Measurements from ENCODE around the gene SPIRE2. TPM values are rescaled to one million over a fixed set of nuclear protein-coding genes. Genes with fewer than 3 reads are reported as not detected.

Gene SPIRE2
- total and polyA plus RNA-seq, 2 donors (not counting 1 experiment from before 2014, with no cell fraction given): 0.98 to 2.0 TPM

GRCh38 chr16:89844739-89845339 lies 16.6 kb downstream of the SPIRE2 start:
- TF ChIP-seq, protein P1, sequence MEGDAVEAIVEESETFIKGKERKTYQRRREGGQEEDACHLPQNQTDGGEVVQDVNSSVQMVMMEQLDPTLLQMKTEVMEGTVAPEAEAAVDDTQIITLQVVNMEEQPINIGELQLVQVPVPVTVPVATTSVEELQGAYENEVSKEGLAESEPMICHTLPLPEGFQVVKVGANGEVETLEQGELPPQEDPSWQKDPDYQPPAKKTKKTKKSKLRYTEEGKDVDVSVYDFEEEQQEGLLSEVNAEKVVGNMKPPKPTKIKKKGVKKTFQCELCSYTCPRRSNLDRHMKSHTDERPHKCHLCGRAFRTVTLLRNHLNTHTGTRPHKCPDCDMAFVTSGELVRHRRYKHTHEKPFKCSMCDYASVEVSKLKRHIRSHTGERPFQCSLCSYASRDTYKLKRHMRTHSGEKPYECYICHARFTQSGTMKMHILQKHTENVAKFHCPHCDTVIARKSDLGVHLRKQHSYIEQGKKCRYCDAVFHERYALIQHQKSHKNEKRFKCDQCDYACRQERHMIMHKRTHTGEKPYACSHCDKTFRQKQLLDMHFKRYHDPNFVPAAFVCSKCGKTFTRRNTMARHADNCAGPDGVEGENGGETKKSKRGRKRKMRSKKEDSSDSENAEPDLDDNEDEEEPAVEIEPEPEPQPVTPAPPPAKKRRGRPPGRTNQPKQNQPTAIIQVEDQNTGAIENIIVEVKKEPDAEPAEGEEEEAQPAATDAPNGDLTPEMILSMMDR (IDR thresholded peaks at IDR 0.05): no peak
- TF ChIP-seq EZH2 (IDR thresholded peaks at IDR 0.05; ENCODE audit: borderline replicate concordance, insufficient read depth, low read depth, low read length, poor library complexity, severe bottlenecking): no peak
- no peak for DNase-seq
- H3K79me2 ChIP-seq (ENCODE audit: control insufficient read depth, insufficient read depth, low read length): no peaks in the 10 kb centered on the region
- intact Hi-C loops (cut with micrococcal nuclease): no loop called here
- Mint-ChIP-seq H3K4me1 (peaks cover 13% of the 10 kb centered on the region), H3K27ac (no peak overlapping the region), H3K27me3 (peaks cover 3% of the 10 kb centered on the region), H3K9me3 (ENCODE audit: insufficient read depth) (no peaks in the 10 kb centered on the region), H3K4me3 (peak overlapping the region; percentile 16)
- WGBS (ENCODE audit: insufficient coverage): 94% methylated on average over 8 of the region's 13 CpGs
- no peak overlapping the region for H3K9ac ChIP-seq (ENCODE audit: low read length)
- H3K9me3 ChIP-seq (ENCODE audit: control extremely low read depth in 1 of 3, control insufficient read depth in 2 of 3, insufficient read depth in 1 of 3, low read length in 2 of 3): no peaks in the 10 kb centered on the region
- no peak overlapping the region for H2AFZ ChIP-seq (ENCODE audit: insufficient read depth, low read depth, low read length, poor library complexity, severe bottlenecking)
- H3K4me3 ChIP-seq (ENCODE audit: control extremely low read depth in 1 of 5, extremely low read depth in 1 of 5, insufficient read depth in 1 of 5, low read depth in 2 of 5, low read length in 4 of 5): no peak overlapping the region
- peak overlapping the region; percentile 63 for H3K4me2 ChIP-seq (replicated peaks; ENCODE audit: low read depth, low read length, poor library complexity, severe bottlenecking)
- H3K4me1 ChIP-seq (ENCODE audit: control insufficient read depth in 2 of 2, insufficient read depth in 2 of 2, low read length in 2 of 2): peaks cover 6 to 11% of the 10 kb centered on the region in 2 donors
- POLR2A ChIA-PET: no interaction called here
- CTCF ChIA-PET: interaction anchor here (1.0 kb wide), 1 partner anchor 16 kb away, joined by 3 read pairs; no protein-coding TSS in a partner anchor
- H4K20me1 ChIP-seq (ENCODE audit: control insufficient read depth, insufficient read depth, low read length, poor library complexity, severe bottlenecking): no peaks in the 10 kb centered on the region
- H3K36me3 ChIP-seq (replicated peaks in 1 of 2; ENCODE audit: control extremely low read depth in 1 of 2, control insufficient read depth in 1 of 2, extremely low read depth in 1 of 2, insufficient read depth in 2 of 2, low read length in 1 of 2): no peaks in the 10 kb centered on the region
- ATAC-seq (ENCODE audit: low read depth): no peak
- H3K27ac ChIP-seq (ENCODE audit: low read length in 2 of 2): no peak overlapping the region
- H3K27me3 ChIP-seq (replicated peaks in 1 of 4; ENCODE audit: control extremely low read depth in 1 of 4, control insufficient read depth in 3 of 4, insufficient read depth in 4 of 4, low read length in 3 of 4): no peaks in the 10 kb centered on the region

DNA sequence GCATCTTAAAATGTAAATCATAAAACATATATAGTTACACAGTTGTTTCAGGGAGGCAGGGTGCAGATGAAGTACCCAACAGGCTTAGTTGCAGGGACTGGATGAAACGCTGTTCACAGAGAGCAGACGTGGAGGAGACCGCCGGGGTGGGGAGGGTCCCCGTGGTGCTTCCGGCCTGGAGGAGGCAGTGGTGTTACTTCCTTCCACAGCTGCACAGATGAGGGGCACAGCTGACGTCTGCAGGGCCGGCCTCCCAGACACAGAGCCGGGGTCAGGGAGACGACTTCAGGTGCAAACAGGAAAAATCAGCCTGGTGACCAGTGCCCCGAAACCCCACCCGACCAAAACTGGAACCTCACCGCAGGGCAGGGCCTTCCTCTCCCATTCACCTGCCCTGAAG lies 17.1 kb downstream of the SPIRE2 start:
- TF ChIP-seq, protein P1 (IDR thresholded peaks at IDR 0.05): no peak
- peak overlapping the region; percentile 16 for H3K4me3 Mint-ChIP-seq
- peaks cover 13% of the 10 kb centered on the region for H3K4me1 Mint-ChIP-seq
- no peaks in the 10 kb centered on the region for H3K9me3 Mint-ChIP-seq (ENCODE audit: insufficient read depth)
- no peaks in the 10 kb centered on the region for H4K20me1 ChIP-seq (ENCODE audit: control insufficient read depth, insufficient read depth, low read length, poor library complexity, severe bottlenecking)
- intact Hi-C loops (cut with micrococcal nuclease): no loop called here
- 5% methylated on average over 13 of the region's 13 CpGs for WGBS (ENCODE audit: insufficient coverage)
- H3K79me2 ChIP-seq (ENCODE audit: control insufficient read depth, insufficient read depth, low read length): no peaks in the 10 kb centered on the region
- ChIA-PET POLR2A (no interaction called here), CTCF (interaction anchor here (0.7 kb wide), 1 partner anchor 15 kb away, joined by 3 read pairs; no protein-coding TSS in a partner anchor)
- ATAC-seq (ENCODE audit: low read depth) (no peak), DNase-seq (no peak)
- H3K4me3 ChIP-seq (ENCODE audit: control extremely low read depth in 1 of 5, extremely low read depth in 1 of 5, insufficient read depth in 1 of 5, low read depth in 2 of 5, low read length in 4 of 5): no peak overlapping the region
- H3K27me3 Mint-ChIP-seq: peaks cover 3% of the 10 kb centered on the region
- H3K4me1 ChIP-seq (ENCODE audit: control insufficient read depth in 2 of 2, insufficient read depth in 2 of 2, low read length in 2 of 2): peaks cover 6 to 11% of the 10 kb centered on the region in 2 donors
- no peak overlapping the region for H3K27ac ChIP-seq (ENCODE audit: low read length in 2 of 2)
- H3K9ac ChIP-seq (ENCODE audit: low read length): no peak overlapping the region
- H3K36me3 ChIP-seq (replicated peaks in 1 of 2; ENCODE audit: control extremely low read depth in 1 of 2, control insufficient read depth in 1 of 2, extremely low read depth in 1 of 2, insufficient read depth in 2 of 2, low read length in 1 of 2): no peaks in the 10 kb centered on the region
- no peak overlapping the region for H3K27ac Mint-ChIP-seq
- H3K9me3 ChIP-seq (ENCODE audit: control extremely low read depth in 1 of 3, control insufficient read depth in 2 of 3, insufficient read depth in 1 of 3, low read length in 2 of 3): no peaks in the 10 kb centered on the region
- H2AFZ ChIP-seq (ENCODE audit: insufficient read depth, low read depth, low read length, poor library complexity, severe bottlenecking): peak overlapping the region; percentile 56
- H3K4me2 ChIP-seq (replicated peaks; ENCODE audit: low read depth, low read length, poor library complexity, severe bottlenecking): peak overlapping the region; percentile 63
- H3K27me3 ChIP-seq (replicated peaks in 1 of 4; ENCODE audit: control extremely low read depth in 1 of 4, control insufficient read depth in 3 of 4, insufficient read depth in 4 of 4, low read length in 3 of 4): no peaks in the 10 kb centered on the region
